ENCODE results near the gene ZFAND2B. TPM values are rescaled to one million over a fixed set of nuclear protein-coding genes. Genes with fewer than 3 reads are reported as not detected.

ZFAND2B gene
- total and polyA plus RNA-seq, 2 experiments from 2014 or later, result 16.3 to 30.0 TPM

- H3K9me3 Mint-ChIP-seq, result peaks cover 2% of the 10 kb centered on the region; the same call in 1 of the 3 replicates
- peak; percentile 96 for ATAC-seq
Measured at GRCh38 chr2:219229305-219230058, 22.9 kb downstream of the ZFAND2B start, which contains the start of the genes ANKZF1 and ATG9A. ANKZF1 (plus strand) TSS chr2:219229806; CDS start chr2:219230258, 452 bp downstream. ATG9A (minus strand) TSS chr2:219229636; CDS start chr2:219228024, 1,612 bp downstream.

More at GRCh38 chr2:219229305-219230058, 22.9 kb downstream of the ZFAND2B start, which contains the start of the genes ANKZF1 and ATG9A:
- peaks cover 10% of the 10 kb centered on the region for H3K27me3 Mint-ChIP-seq (ENCODE audit: insufficient read depth, low read depth, poor library complexity)
- Histone ChIP-seq H3K36me3 (ENCODE audit: insufficient read depth) (peaks cover 17% of the 10 kb centered on the region), H3K4me1 (ENCODE audit: insufficient read depth) (peaks cover 12% of the 10 kb centered on the region), H3K79me2 (replicated peaks; ENCODE audit: insufficient read depth) (peaks cover 21% of the 10 kb centered on the region), H3K4me3 (peak within 1 kb of the TSS; percentile 76), H3K27ac (ENCODE audit: low read depth) (peak within 1 kb of the TSS; percentile 92), H3K9me2 (ENCODE audit: insufficient read depth) (no peaks in the 10 kb centered on the region), H3K27me3 (ENCODE audit: insufficient read depth) (no peaks in the 10 kb centered on the region), H2AFZ (peak within 1 kb of the TSS; percentile 65), H3F3A (replicated peaks; ENCODE audit: low read depth) (peaks cover 7% of the 10 kb centered on the region), H3K4me2 (peak within 1 kb of the TSS; percentile 96), H4K20me1 (replicated peaks; ENCODE audit: insufficient read depth) (peaks cover 3% of the 10 kb centered on the region)
- peak within 1 kb of the TSS; percentile 99 for H3K27ac Mint-ChIP-seq
- peaks cover 49% of the 10 kb centered on the region for H3K36me3 Mint-ChIP-seq (ENCODE audit: low read depth)
- no peak for TF ChIP-seq JUNB (IDR thresholded peaks at IDR 0.05; ENCODE audit: unreplicated experiment)
- TF ChIP-seq ZNF114 (CRISPR knock-in tag; IDR thresholded peaks at IDR 0.05), result 0 out of 2 replicates have a peak, but pooled peaks have one; percentile 21
- TF ChIP-seq CREB1 (CRISPR knock-in tag; IDR thresholded peaks at IDR 0.05; ENCODE audit: low read depth), result peak; percentile 87
- no peak for TF ChIP-seq STAT1 (IDR thresholded peaks at IDR 0.05; ENCODE audit: unreplicated experiment)
- no peak for TF ChIP-seq NANOG (IDR thresholded peaks at IDR 0.05; ENCODE audit: borderline replicate concordance)
- TF ChIP-seq EZH2 (IDR thresholded peaks at IDR 0.05; ENCODE audit: low read depth, unreplicated experiment), result no peak
- TF ChIP-seq ZNF331 (CRISPR knock-in tag; IDR thresholded peaks at IDR 0.05; ENCODE audit: low read depth), result no peak
- TF ChIP-seq REST (IDR thresholded peaks at IDR 0.05; ENCODE audit: unreplicated experiment), result no peak
- TF ChIP-seq CTCF (conservative IDR thresholded peaks at IDR 0.05; ENCODE audit: low read depth in 2 of 2), result no peak
- TF ChIP-seq POLR2AphosphoS5 (IDR thresholded peaks at IDR 0.05; ENCODE audit: low read depth), result peak; percentile 97
- no peak for TF ChIP-seq EZH2phosphoT487 (IDR thresholded peaks at IDR 0.05; ENCODE audit: unreplicated experiment)
- H3K4me1 Mint-ChIP-seq, result peaks cover 11% of the 10 kb centered on the region
- DNase-seq (ENCODE audit: low spot score), result peak; percentile 100
- peak within 1 kb of the TSS; percentile 97 for H3K4me3 Mint-ChIP-seq

Data from GM23338 (cell line).